K562 (cell line): Measurements from ENCODE around the gene CD99L2. TPM values are rescaled to one million over a fixed set of nuclear protein-coding genes. Genes with fewer than 3 reads are reported as not detected.

Source experiments
- ATAC-seq: fragments of 200-7000 bp; cut with Tn5 transposase; 3 replicates; pipeline ENCODE4 v1.9.1; 2020; ENCODE audit warnings: moderate library complexity
- BruUV-seq: library from RNA; stranded (reverse); fragments of 400-500 nt; replicated peaks from 2 replicates; lab custom pipeline; 2021; lab: Mats Ljungman, UMichigan
- CTCF ChIA-PET: fragments of 300-600 bp; formaldehyde crosslinking; extraction: SDS; loops from one replicate; lab custom pipeline; 2021; ENCODE audit warnings: low intra/inter-chr PET ratio; lab: Yijun Ruan, JAX
- POLR2A ChIA-PET: fragments of 300-600, 350-650 bp; sonication (Branson Sonifier 250); formaldehyde crosslinking; extraction: SDS; loops from one replicate; lab custom pipeline; 2021; ENCODE audit warnings: antibody characterized with exemption, inconsistent platforms; lab: Yijun Ruan, JAX
- DNase-seq, 4 experiments: peaks; one replicate each; pipeline versions ENCODE4 v3.0.0 to v3.0.0-alpha.2; 2011 to 2018; ENCODE audit warnings: low spot score in 3 of 4, mixed read lengths in 3 of 4; ENCODE audit errors: extremely low read depth in 1 of 4
- FAIRE-seq: peaks from 2 replicates; lab custom pipeline; 2011; peaks lifted over from hg19 to GRCh38; lab: Jason Lieb, UNC
- H2AFZ ChIP-seq: 2 replicates; pipeline ENCODE4 v1.6.0; 2011; ENCODE audit warnings: low read depth, low read length, control low read depth, inconsistent platforms
- H3K27ac ChIP-seq: fragments of 200-600 bp; 3 replicates; pipeline ENCODE4 v1.8.0; 2011; ENCODE audit warnings: low read depth, mild to moderate bottlenecking, control low read depth, inconsistent platforms, low read length, moderate library complexity, mixed read lengths; ENCODE audit errors: extremely low read depth
- H3K27me3 ChIP-seq, 2 experiments: fragments of 300-600 bp in 1 of 2; 2 replicates in 1 of 2; 3 replicates in 1 of 2; pipeline versions ENCODE4 v1.6.0 to v1.8.0; 2011; ENCODE audit warnings: inconsistent platforms in 2 of 2, low read length in 2 of 2, mild to moderate bottlenecking in 1 of 2, mixed read lengths in 1 of 2, moderate library complexity in 1 of 2; ENCODE audit not compliant: control insufficient read depth in 2 of 2, insufficient read depth in 2 of 2
- H3K36me3 ChIP-seq: fragments of 300-600 bp; 3 replicates; pipeline ENCODE4 v1.8.0; 2011; ENCODE audit warnings: mild to moderate bottlenecking, low read length, inconsistent platforms; ENCODE audit not compliant: control insufficient read depth, insufficient read depth
- H3K4me1 ChIP-seq, 2 experiments: fragments of 200-600 bp in 1 of 2; replicated peaks in 1 of 2; 2 replicates in 1 of 2; 3 replicates in 1 of 2; pipeline versions ENCODE4 v1.5.1 to v1.8.0; 2011; ENCODE audit warnings: inconsistent platforms in 2 of 2, low read length in 2 of 2, mild to moderate bottlenecking in 1 of 2, mixed read lengths in 1 of 2, moderate library complexity in 1 of 2; ENCODE audit not compliant: control insufficient read depth in 2 of 2, insufficient read depth in 2 of 2
- H3K4me2 ChIP-seq: 2 replicates; pipeline ENCODE4 v1.6.1; 2011; ENCODE audit warnings: low read length, control low read depth, inconsistent platforms, mixed read lengths; ENCODE audit not compliant: insufficient read depth
- H3K4me3 ChIP-seq: fragments of 200-600 bp; sonication (generic), shearing (Covaris generic); 2 replicates; pipeline ENCODE4 v1.5.1; 2016; ENCODE audit warnings: control low read depth, inconsistent platforms
- H3K79me2 ChIP-seq: fragments of 200-600 bp; 3 replicates; pipeline ENCODE4 v1.8.0; 2011; ENCODE audit warnings: low read length, inconsistent platforms; ENCODE audit not compliant: control insufficient read depth, insufficient read depth
- H3K9ac ChIP-seq, 2 experiments: 2 replicates each; pipeline versions ENCODE4 v1.6.0 to v1.6.1; 2011; ENCODE audit warnings: low read depth in 2 of 2, low read length in 2 of 2, control low read depth in 1 of 2, inconsistent platforms in 1 of 2, mild to moderate bottlenecking in 1 of 2, mixed read lengths in 1 of 2; ENCODE audit not compliant: insufficient read depth in 1 of 2
- H3K9me1 ChIP-seq: one replicate; pipeline ENCODE4 v1.6.0; 2011; ENCODE audit warnings: inconsistent platforms, mild to moderate bottlenecking, low read length, moderate library complexity; ENCODE audit not compliant: control insufficient read depth, insufficient read depth
- H3K9me3 ChIP-seq: replicated peaks from 2 replicates; pipeline ENCODE4 v1.5.1; 2011; ENCODE audit warnings: low read depth, low read length, inconsistent platforms; ENCODE audit not compliant: control insufficient read depth, insufficient read depth
- H4K20me1 ChIP-seq: replicated peaks from 2 replicates; pipeline ENCODE4 v1.6.1; 2011; ENCODE audit warnings: low read length, inconsistent platforms, mixed read lengths; ENCODE audit not compliant: control insufficient read depth, insufficient read depth
- ARID1B ChIP-seq: fragments of 450-650 bp; IDR thresholded peaks from 2 replicates; pipeline ENCODE4 v1.6.1; 2016; ENCODE audit warnings: antibody characterized with exemption, mild to moderate bottlenecking, inconsistent platforms
- CHCHD3 ChIP-seq: fragments of 250-450 bp; sonication (Bioruptor Pico); IDR thresholded peaks from 2 replicates; pipeline ENCODE4 v2.1.2; 2022; ENCODE audit warnings: mild to moderate bottlenecking
- E2F4 ChIP-seq: sonication (generic); formaldehyde crosslinking; IDR thresholded peaks from 2 replicates; pipeline ENCODE4 v1.8.0; 2022; ENCODE audit warnings: mild to moderate bottlenecking, low read depth, missing genetic modification reagents
- ERF ChIP-seq: fragments of 450-650 bp; formaldehyde crosslinking; IDR thresholded peaks from 2 replicates; pipeline ENCODE4 v1.4.0; 2020; ENCODE audit warnings: mild to moderate bottlenecking, mixed read lengths
- GATAD2B ChIP-seq: fragments of 450-650 bp; IDR thresholded peaks from 2 replicates; pipeline ENCODE4 v1.6.1; 2017; ENCODE audit warnings: mild to moderate bottlenecking, borderline replicate concordance
- HNRNPK ChIP-seq: fragments of 200-400 bp; formaldehyde crosslinking; IDR thresholded peaks from one replicate; pipeline ENCODE4 v1.6.1; 2018; ENCODE audit warnings: mild to moderate bottlenecking, low read depth, low read length; ENCODE audit not compliant: poor library complexity, severe bottlenecking
- PCBP2 ChIP-seq: fragments of 200-400 bp; formaldehyde crosslinking; IDR thresholded peaks from 2 replicates; pipeline ENCODE4 v1.6.1; 2018; ENCODE audit warnings: low read length, low read depth, mild to moderate bottlenecking, moderate library complexity; ENCODE audit not compliant: poor library complexity, severe bottlenecking
- PHB2 ChIP-seq: fragments of 450-650 bp; IDR thresholded peaks from 2 replicates; pipeline ENCODE4 v1.6.1; 2017; ENCODE audit warnings: low read depth
- RFX1 ChIP-seq: fragments of 450-650 bp; IDR thresholded peaks from 2 replicates; pipeline ENCODE4 v1.6.1; 2016; ENCODE audit warnings: mild to moderate bottlenecking, moderate library complexity
- SIN3A ChIP-seq, 2 experiments: fragments of 150-350 bp in 1 of 2; IDR thresholded peaks; 2 replicates each; pipeline ENCODE4 v1.6.1; 2011 to 2016; ENCODE audit warnings: borderline replicate concordance in 2 of 2, low read depth in 2 of 2, low read length in 2 of 2, mild to moderate bottlenecking in 2 of 2, moderate library complexity in 2 of 2; ENCODE audit not compliant: control insufficient read depth in 1 of 2
- TAF9B ChIP-seq: fragments of 450-650 bp; IDR thresholded peaks from 2 replicates; pipeline ENCODE4 v1.6.1; 2018; ENCODE audit warnings: mild to moderate bottlenecking; ENCODE audit not compliant: partially characterized antibody
- TFAP4 ChIP-seq: sonication (generic); formaldehyde crosslinking; IDR thresholded peaks from 2 replicates; pipeline ENCODE4 v1.8.0; 2022; ENCODE audit warnings: missing genetic modification reagents, mild to moderate bottlenecking, moderate library complexity, borderline replicate concordance
- WHSC1 ChIP-seq: IDR thresholded peaks from one replicate; pipeline ENCODE4 v1.6.1; 2012; ENCODE audit warnings: low read length, control low read depth, inconsistent platforms
- ZNF175 ChIP-seq: fragments of 200-800 bp; sonication (Bioruptor generic); IDR thresholded peaks from 2 replicates; pipeline ENCODE4 v1.6.1; 2016; ENCODE audit warnings: low read depth, mild to moderate bottlenecking, missing genetic modification characterization, missing compliant biosample characterization
- ZNF696 ChIP-seq: fragments of 250-450 bp; sonication (Bioruptor Pico); conservative IDR thresholded peaks from 2 replicates; pipeline ENCODE4 v1.4.0; 2020; ENCODE audit warnings: mild to moderate bottlenecking, moderate library complexity
- WGBS: fragments of 100-300 bp; shearing (Covaris generic); methylation state at CpG from one replicate; pipeline ENCODE4 v1.1.6; 2016; ENCODE audit warnings: low coverage, mixed read lengths; ENCODE audit not compliant: insufficient coverage; ENCODE audit errors: missing lambda C conversion rate; 5-methylcytosine and 5-hydroxymethylcytosine counted together
- in situ Hi-C: fragments of 300-500 bp; cut with MboI; formaldehyde crosslinking; loops from 4 replicates; pipeline ENCODE4 v1.15.0; 2018; ENCODE audit warnings: inconsistent platforms, mixed read lengths
- intact Hi-C: fragments of 100-400 bp; cut with micrococcal nuclease; formaldehyde crosslinking; loops from 2 replicates; pipeline ENCODE4 v1.14.2; 2022
- polyA plus RNA-seq, 8 experiments: library from polyadenylated mRNA; depleted of rRNA in 4 of 8; stranded (reverse) in 5 of 8; unstranded in 3 of 8; fragments of >200 nt; fragmentation: Nextera tagmentation in 2 of 8; fragmentation: Illumina TruSeq in 1 of 8; extraction: Ambion mirVana in 2 of 8; extraction: Trizol in 1 of 8; gene quantifications; 2 replicates each; pipeline versions ENCODE4 v1.2.1 to v1.2.3, GENCODE V29; 2011 to 2014; ENCODE audit warnings: inconsistent platforms in 1 of 8, missing spikeins in 1 of 8
- total RNA-seq, 7 experiments: library from RNA; depleted of rRNA in 6 of 7; stranded (reverse); fragments of >200 nt in 6 of 7; fragmentation: Illumina TruSeq in 2 of 7; extraction: Trizol in 2 of 7; gene quantifications; 2 replicates each; pipeline versions ENCODE4 v1.2.1 to v1.2.3, GENCODE V29; 2011 to 2021; ENCODE audit warnings: low replicate concordance in 1 of 7
- TF ChIP-seq, protein P1 (sequence below), 2 experiments: fragments of 450-650 bp; conservative IDR thresholded peaks; 2 replicates each; pipeline ENCODE4 v1.6.1; 2017; ENCODE audit warnings: mild to moderate bottlenecking in 2 of 2, moderate library complexity in 2 of 2
- TF ChIP-seq, protein P2 (sequence below): fragments of 250-450 bp; sonication (Bioruptor Pico); IDR thresholded peaks from 2 replicates; pipeline ENCODE4 v1.8.0; 2022; ENCODE audit warnings: moderate library complexity, mild to moderate bottlenecking, inconsistent platforms

The CD99L2 gene
- total and polyA plus RNA-seq, 9 of the 15 experiments (the other 6 are each of a cell fraction or from before 2014, with no cell fraction given), result 0.76 to 19.0 (median 11.9) TPM

GRCh38 chrX:150854856-150855255 is 43.6 kb downstream of the CD99L2 start (continued):
- TF ChIP-seq, protein P1, sequence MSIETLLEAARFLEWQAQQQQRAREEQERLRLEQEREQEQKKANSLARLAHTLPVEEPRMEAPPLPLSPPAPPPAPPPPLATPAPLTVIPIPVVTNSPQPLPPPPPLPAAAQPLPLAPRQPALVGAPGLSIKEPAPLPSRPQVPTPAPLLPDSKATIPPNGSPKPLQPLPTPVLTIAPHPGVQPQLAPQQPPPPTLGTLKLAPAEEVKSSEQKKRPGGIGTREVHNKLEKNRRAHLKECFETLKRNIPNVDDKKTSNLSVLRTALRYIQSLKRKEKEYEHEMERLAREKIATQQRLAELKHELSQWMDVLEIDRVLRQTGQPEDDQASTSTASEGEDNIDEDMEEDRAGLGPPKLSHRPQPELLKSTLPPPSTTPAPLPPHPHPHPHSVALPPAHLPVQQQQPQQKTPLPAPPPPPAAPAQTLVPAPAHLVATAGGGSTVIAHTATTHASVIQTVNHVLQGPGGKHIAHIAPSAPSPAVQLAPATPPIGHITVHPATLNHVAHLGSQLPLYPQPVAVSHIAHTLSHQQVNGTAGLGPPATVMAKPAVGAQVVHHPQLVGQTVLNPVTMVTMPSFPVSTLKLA (conservative IDR thresholded peaks at IDR 0.05), result no peak
- no peak for TF ChIP-seq RFX1
- TF ChIP-seq ZNF696 (CRISPR knock-in tag), result no peak
- no peak for TF ChIP-seq ERF (CRISPR knock-in tag)
- TF ChIP-seq WHSC1, result no peak
- TF ChIP-seq ZNF175 (CRISPR knock-in tag), result no peak

- no peaks in the 10 kb centered on the region for H3K9me1 ChIP-seq
- H3K4me1 ChIP-seq, result peaks cover 0 to 6% of the 10 kb centered on the region in 2 experiments; a peak in 3 of 5 replicates
- ChIA-PET CTCF (no interaction called here), POLR2A (no interaction called here)
- H3K4me2 ChIP-seq, result no peak overlapping the region
- no peak overlapping the region for H3K4me3 ChIP-seq
- no peak for DNase-seq
- ATAC-seq, result no peak
- H3K9me3 ChIP-seq, result no peaks in the 10 kb centered on the region
- no peak overlapping the region for H2AFZ ChIP-seq
- H4K20me1 ChIP-seq, result no peaks in the 10 kb centered on the region
- 47% methylated on average over 3 of the region's 3 CpGs for WGBS
- no peak overlapping the region for H3K27ac ChIP-seq
- H3K27me3 ChIP-seq, result no peaks in the 10 kb centered on the region
- in situ Hi-C loops, result no loop called here
- intact Hi-C loops, result no loop called here
- H3K9ac ChIP-seq, result no peak overlapping the region
- H3K79me2 ChIP-seq, result no peaks in the 10 kb centered on the region
- no TSS peak for BruUV-seq
- H3K36me3 ChIP-seq, result no peaks in the 10 kb centered on the region
- FAIRE-seq, result no peak
- TF ChIP-seq SIN3A (IDR thresholded peaks at IDR 0.05; ENCODE audit: borderline replicate concordance in 2 of 2, control insufficient read depth in 1 of 2, low read depth in 2 of 2, low read length in 2 of 2), result no peak
- TF ChIP-seq TFAP4 (CRISPR knock-in tag), result no peak
- TF ChIP-seq PHB2, result no peak
- TF ChIP-seq HNRNPK, result no peak
- no peak for TF ChIP-seq ARID1B
- TF ChIP-seq, protein P2, sequence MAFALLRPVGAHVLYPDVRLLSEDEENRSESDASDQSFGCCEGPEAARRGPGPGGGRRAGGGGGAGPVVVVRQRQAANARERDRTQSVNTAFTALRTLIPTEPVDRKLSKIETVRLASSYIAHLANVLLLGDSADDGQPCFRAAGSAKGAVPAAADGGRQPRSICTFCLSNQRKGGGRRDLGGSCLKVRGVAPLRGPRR, result no peak
- no peak for TF ChIP-seq PCBP2
- TF ChIP-seq CHCHD3 (CRISPR knock-in tag), result no peak
- no peak for TF ChIP-seq E2F4 (CRISPR knock-in tag)
- no peak for TF ChIP-seq GATAD2B
- no peak for TF ChIP-seq TAF9B
Observed at GRCh38 chrX:150849996-150850720, 48.3 kb downstream of the CD99L2 start.
